ENCODE measurements around the gene FAF2.
"Not testable (repeated sequence)": the region's sequence is repeated elsewhere in the genome, so short reads cannot be mapped to it uniquely, and the experiment has no call there.

Gene FAF2

GRCh38 chr5:176420086-176420485 lies 28.1 kb upstream of the FAF2 start:
- DNase-seq: no peak

GRCh38 chr5:176420972-176421544 lies 27.1 kb upstream of the FAF2 start:
- no peak for DNase-seq

DNA sequence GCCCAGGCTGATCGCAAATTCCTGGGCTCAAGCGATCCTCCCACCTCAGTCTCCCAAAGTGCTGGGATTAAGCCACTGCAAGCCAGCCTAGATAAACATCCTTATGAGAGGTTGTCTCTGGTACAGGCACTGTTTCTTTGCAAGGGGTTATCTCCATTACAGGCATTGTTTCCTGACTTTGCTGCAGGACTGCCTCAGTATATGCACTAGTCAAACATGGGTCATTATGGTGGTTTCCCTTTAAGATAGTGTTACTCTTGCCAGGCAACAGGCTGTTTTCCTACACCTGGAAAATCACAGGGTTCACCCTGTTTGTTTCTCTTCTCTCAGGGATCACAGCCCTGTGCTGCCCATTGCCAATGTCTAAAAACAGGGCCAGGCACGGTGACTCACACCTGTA lies 24.0 kb upstream of the FAF2 start:
- DNase-seq: no peak

GRCh38 chr5:176425138-176425537 lies 23.0 kb upstream of the FAF2 start:
- DNase-seq: no peak

DNA sequence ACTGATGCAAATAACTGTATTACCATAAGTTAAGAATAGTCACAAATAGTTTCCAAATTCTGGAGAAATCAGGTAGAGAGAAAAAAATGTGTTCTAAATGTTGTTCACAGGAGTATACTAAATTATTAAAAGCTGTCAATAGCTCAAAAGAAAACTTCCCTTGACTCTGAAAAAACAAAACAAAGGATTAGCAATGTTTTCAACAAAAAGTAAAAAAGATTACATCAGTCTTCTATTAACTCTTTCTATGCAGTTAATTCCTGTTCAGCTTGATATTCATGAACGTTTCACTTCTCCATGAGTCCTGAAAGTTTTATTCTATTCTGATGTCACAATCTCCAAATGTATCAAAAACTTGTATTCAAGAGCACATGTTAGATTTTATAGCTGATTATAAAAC lies 22.4 kb upstream of the FAF2 start:
- no peak for DNase-seq

DNA sequence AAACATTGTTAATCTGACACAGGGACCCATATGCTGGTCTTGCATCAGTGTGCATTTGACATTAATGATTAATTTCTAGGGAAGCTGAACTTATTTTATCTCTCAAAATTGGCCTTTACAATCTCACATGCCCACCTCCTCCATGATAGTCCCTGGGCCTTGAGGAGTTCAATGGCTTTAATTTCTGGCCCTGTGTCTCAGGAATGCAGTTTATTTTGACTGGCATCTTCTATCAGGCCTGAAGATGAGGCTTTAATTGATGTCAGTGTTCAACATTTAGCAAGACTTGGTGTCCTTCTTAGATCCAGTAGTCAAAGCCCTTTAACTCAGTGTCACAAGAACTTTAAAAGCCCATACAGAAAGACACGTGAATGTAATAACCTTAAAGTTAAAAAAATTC lies 21.3 kb upstream of the FAF2 start:
- no peak for DNase-seq

DNA sequence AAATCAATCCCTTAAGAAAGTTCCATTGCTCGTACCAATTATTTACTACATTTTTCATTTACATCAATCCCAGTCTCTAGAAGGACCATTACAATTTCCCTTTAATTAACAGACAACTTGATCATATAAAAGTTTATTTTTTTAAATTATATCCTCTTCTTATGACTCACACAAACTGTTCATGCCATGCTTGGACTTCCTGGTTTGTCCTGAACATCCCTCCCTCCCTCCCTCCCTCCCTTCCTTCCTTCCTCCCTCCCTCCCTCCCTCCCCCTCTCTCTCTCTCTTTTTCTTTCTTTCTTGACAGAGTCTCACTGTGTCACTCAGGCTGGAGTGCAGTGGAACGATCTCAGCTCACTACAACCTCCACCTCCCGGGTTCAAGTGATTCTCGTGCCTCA lies 20.2 kb upstream of the FAF2 start:
- DNase-seq: no peak

- no peak for DNase-seq
Measured at GRCh38 chr5:176429972-176430371, 18.2 kb upstream of the FAF2 start.

GRCh38 chr5:176432707-176433106 lies 15.5 kb upstream of the FAF2 start:
- DNase-seq: no peak

DNA sequence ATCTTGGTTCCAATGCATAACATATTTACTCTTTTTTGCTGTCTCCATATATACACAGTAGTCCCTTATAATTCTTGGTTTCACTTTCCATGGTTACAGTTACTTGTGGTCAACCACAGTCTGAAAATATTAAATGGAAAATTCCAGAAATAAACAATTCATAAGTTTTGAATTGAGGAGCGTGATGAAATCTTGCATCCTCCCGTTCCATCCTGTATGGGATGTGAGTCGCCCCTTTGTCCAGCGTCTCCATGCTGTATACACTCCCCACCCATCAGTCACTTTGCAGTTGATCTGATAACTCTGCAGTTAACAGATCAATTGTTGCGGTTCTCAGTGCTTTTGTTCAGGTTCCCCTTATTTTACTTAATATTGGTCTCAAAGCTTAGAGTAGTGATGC lies 11.5 kb upstream of the FAF2 start:
- peak; percentile 14 for DNase-seq

GRCh38 chr5:176438959-176439757 lies 9.0 kb upstream of the FAF2 start:
- DNase-seq: no peak

GRCh38 chr5:176440927-176441706 lies 7.1 kb upstream of the FAF2 start:
- DNase-seq: no peak

DNA sequence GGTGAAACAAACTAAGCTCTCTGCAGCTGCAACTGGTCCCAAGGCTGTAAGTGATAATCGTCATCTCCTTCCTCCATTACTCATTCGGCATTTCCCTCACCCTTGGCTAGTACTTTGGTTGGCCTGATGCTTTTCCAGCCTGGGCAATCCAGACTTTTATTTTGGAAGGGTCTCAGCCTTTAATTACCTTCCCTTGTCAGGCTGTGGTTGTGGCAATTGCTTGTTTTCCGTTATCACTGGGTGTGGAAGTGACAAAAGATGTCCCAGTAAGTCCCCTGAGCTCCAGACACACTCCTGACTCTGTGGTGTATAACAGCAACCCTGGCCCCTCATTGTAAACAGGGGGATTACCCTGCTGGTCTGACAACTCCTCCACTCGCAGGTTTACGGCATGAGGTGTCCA lies 6.3 kb upstream of the FAF2 start:
- DNase-seq: no peak

DNA sequence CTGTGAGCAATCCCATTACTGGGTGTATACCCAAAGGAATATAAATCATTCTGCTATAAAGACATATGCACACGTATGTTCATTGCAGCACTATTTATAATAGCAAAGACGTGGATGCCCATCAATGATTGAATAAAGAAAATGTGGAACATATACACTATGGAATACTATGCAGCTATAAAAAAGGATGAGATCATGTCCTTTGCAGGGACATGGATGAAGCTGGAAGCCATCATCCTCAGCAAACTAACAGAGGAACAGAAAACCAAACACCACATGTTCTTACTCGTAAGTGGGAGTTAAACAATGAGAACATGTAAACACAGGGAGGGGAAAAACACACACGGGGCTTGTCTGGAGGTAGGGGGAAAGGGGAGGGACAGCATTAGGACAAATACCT lies 5.3 kb upstream of the FAF2 start:
- DNase-seq: not testable (repeated sequence)

DNA sequence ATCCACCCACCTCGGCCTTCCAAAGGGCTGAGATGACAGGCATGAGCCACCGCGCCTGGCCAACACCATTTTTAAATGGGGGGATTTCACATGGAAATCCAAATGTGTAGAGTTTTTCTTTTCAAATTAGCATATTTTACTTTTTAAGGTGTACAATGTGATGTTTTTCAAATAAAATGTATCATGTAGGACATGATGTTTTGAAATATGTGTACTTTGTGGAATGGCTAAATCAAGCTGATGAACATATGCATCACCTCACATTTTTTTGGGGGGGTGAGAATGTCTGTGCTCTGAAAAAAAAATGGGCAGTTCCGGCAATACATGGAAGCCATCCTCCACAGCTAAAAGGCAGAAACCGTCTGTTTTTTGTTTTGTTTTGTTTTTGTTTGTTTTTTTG lies 3.4 kb upstream of the FAF2 start:
- no peak for DNase-seq

GRCh38 chr5:176446028-176446665 lies 2.0 kb upstream of the FAF2 start:
- DNase-seq: no peak

- DNase-seq: peak; percentile 28
Measured at GRCh38 chr5:176446884-176447590, 1.1 kb upstream of the FAF2 start.

- no peak for DNase-seq
Measured at GRCh38 chr5:176447591-176447977, 601 bp upstream of the FAF2 start.

- no peak for DNase-seq
Measured at GRCh38 chr5:176450077-176450476, 1.9 kb downstream of the FAF2 start.

DNA sequence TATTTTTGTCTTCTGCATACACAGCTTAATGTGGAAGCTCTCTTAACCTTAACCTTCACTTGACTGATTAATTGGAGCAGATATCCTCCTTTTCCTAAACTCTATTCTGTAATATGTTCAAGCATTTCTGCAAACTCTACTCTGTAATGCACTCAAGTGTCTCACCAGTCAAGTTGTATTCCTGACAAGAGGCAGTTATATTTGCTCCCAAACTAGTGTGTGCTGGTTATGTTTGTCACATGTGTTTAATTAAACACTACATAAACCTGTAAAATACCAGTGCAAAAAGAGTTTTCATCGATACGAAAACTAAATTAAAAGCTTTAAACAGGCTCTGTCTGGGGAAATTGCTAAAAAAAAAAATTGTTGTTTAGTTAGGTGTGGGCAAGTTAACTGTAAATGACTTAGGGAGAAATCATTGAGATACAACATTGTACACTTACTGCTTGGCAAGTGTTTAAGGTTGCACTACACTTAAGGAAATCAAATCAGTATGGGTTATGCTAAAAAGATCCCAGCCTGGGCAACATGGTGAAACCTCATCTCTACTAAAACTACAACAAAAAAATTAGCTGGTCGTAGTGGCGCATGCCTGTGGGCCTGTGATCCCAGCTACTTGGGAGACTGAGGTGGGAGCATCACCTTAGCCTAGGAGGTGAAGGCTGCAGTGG lies 6.7 kb downstream of the FAF2 start:
- no peak for DNase-seq

- no peak for DNase-seq
Measured at GRCh38 chr5:176458904-176459561, 10.8 kb downstream of the FAF2 start.

- DNase-seq: no peak
Measured at GRCh38 chr5:176461349-176461748, 13.2 kb downstream of the FAF2 start.

All from CD4-positive, alpha-beta T cell treated with Interleukin-17A for 1 hour (primary cell).